ENCODE results near the gene YWHAB.
"Not testable (repeated sequence)": the region's sequence is repeated elsewhere in the genome, so short reads cannot be mapped to it uniquely, and the experiment has no call there.

YWHAB gene

GRCh38 chr20:44885392-44886265 lies at the start of gene YWHAB:
TSS of gene YWHAB (plus strand) at chr20:44885705. CDS start at chr20:44901534, 15,829 bp downstream.
- DNase-seq (ENCODE audit: extremely low read depth in 1 of 2, low read depth in 1 of 2): peak; percentile 91 to 96

- DNase-seq (ENCODE audit: extremely low read depth in 1 of 2, low read depth in 1 of 2): no peak
Measured at GRCh38 chr20:44836601-44837120, 48.8 kb upstream of the YWHAB start.

- DNase-seq (ENCODE audit: extremely low read depth in 1 of 2, low read depth in 1 of 2): no peak
Measured at GRCh38 chr20:44837946-44838345, 47.6 kb upstream of the YWHAB start.

- DNase-seq (ENCODE audit: extremely low read depth in 1 of 2, low read depth in 1 of 2): no peak
Measured at GRCh38 chr20:44838521-44838920, 47.0 kb upstream of the YWHAB start.

- no peak for DNase-seq (ENCODE audit: extremely low read depth in 1 of 2, low read depth in 1 of 2)
Measured at GRCh38 chr20:44839481-44839880, 46.0 kb upstream of the YWHAB start.

- no peak for DNase-seq (ENCODE audit: extremely low read depth in 1 of 2, low read depth in 1 of 2)
Measured at GRCh38 chr20:44840826-44841225, 44.7 kb upstream of the YWHAB start.

- no peak for DNase-seq (ENCODE audit: extremely low read depth in 1 of 2, low read depth in 1 of 2)
Measured at GRCh38 chr20:44841955-44842354, 43.5 kb upstream of the YWHAB start.

- no peak for DNase-seq (ENCODE audit: extremely low read depth in 1 of 2, low read depth in 1 of 2)
Measured at GRCh38 chr20:44843876-44844275, 41.6 kb upstream of the YWHAB start.

GRCh38 chr20:44848254-44849015 lies 37.1 kb upstream of the YWHAB start:
- no peak for DNase-seq (ENCODE audit: extremely low read depth in 1 of 2, low read depth in 1 of 2)

- DNase-seq (ENCODE audit: extremely low read depth in 1 of 2, low read depth in 1 of 2): no peak
Measured at GRCh38 chr20:44849703-44850102, 35.8 kb upstream of the YWHAB start.

- DNase-seq (ENCODE audit: extremely low read depth in 1 of 2, low read depth in 1 of 2): no peak
Measured at GRCh38 chr20:44850272-44850671, 35.2 kb upstream of the YWHAB start.

GRCh38 chr20:44850837-44851236 lies 34.7 kb upstream of the YWHAB start:
- no peak for DNase-seq (ENCODE audit: extremely low read depth in 1 of 2, low read depth in 1 of 2)

- DNase-seq (ENCODE audit: extremely low read depth in 1 of 2, low read depth in 1 of 2): no peak
Measured at GRCh38 chr20:44851545-44851944, 34.0 kb upstream of the YWHAB start.

- DNase-seq (ENCODE audit: extremely low read depth in 1 of 2, low read depth in 1 of 2): no peak
Measured at GRCh38 chr20:44856442-44856841, 29.1 kb upstream of the YWHAB start.

- no peak for DNase-seq (ENCODE audit: extremely low read depth in 1 of 2, low read depth in 1 of 2)
Measured at GRCh38 chr20:44856856-44857448, 28.6 kb upstream of the YWHAB start.

- no peak for DNase-seq (ENCODE audit: extremely low read depth in 1 of 2, low read depth in 1 of 2)
Measured at GRCh38 chr20:44858606-44859360, 26.7 kb upstream of the YWHAB start.

- DNase-seq (ENCODE audit: extremely low read depth in 1 of 2, low read depth in 1 of 2): no peak
Measured at GRCh38 chr20:44861531-44862006, 23.9 kb upstream of the YWHAB start.

- DNase-seq (ENCODE audit: extremely low read depth in 1 of 2, low read depth in 1 of 2): no peak
Measured at GRCh38 chr20:44862286-44862685, 23.2 kb upstream of the YWHAB start.

GRCh38 chr20:44863365-44864084 lies 22.0 kb upstream of the YWHAB start:
- DNase-seq (ENCODE audit: extremely low read depth in 1 of 2, low read depth in 1 of 2): not testable (repeated sequence)

- not testable (repeated sequence) for DNase-seq (ENCODE audit: extremely low read depth in 1 of 2, low read depth in 1 of 2)
Measured at GRCh38 chr20:44864493-44864892, 21.0 kb upstream of the YWHAB start.
